K562 (cell line): Measurements from ENCODE around the gene IGLL1. TPM values are rescaled to one million over a fixed set of nuclear protein-coding genes. Genes with fewer than 3 reads are reported as not detected.

ENCODE experiments used
- CREB3 ChIP-seq: fragments of 450-650 bp; conservative IDR thresholded peaks from 2 replicates; pipeline ENCODE4 v1.6.1; 2016; ENCODE audit warnings: missing genetic modification characterization, low read depth, mild to moderate bottlenecking, missing compliant biosample characterization, moderate library complexity
- EP300 ChIP-seq: IDR thresholded peaks from 2 replicates; pipeline ENCODE4 v1.6.1; 2012; ENCODE audit warnings: low read length, improper control_type of control experiment
- GTF2A2 ChIP-seq: IDR thresholded peaks from 2 replicates; pipeline ENCODE4 v1.6.1; 2016; ENCODE audit warnings: mild to moderate bottlenecking, missing genetic modification characterization, missing compliant biosample characterization
- HINFP ChIP-seq: fragments of 450-650 bp; conservative IDR thresholded peaks from 2 replicates; pipeline ENCODE4 v1.6.1; 2016; ENCODE audit warnings: missing genetic modification characterization, low read depth, mild to moderate bottlenecking, control low read depth, missing compliant biosample characterization
- HIVEP1 ChIP-seq: fragments of 250-450 bp; sonication (Bioruptor Pico); IDR thresholded peaks from 2 replicates; pipeline ENCODE4 v1.4.0; 2020; ENCODE audit warnings: mild to moderate bottlenecking
- ID3 ChIP-seq, 2 experiments: fragments of 250-450 bp in 1 of 2; fragments of 450-650 bp in 1 of 2; sonication (Bioruptor Pico) in 1 of 2; IDR thresholded peaks; 2 replicates each; pipeline versions ENCODE4 v1.6.1 to v1.8.0; 2016 to 2021; ENCODE audit warnings: mild to moderate bottlenecking in 2 of 2, moderate library complexity in 2 of 2, missing compliant biosample characterization in 1 of 2, missing genetic modification characterization in 1 of 2
- MEF2D ChIP-seq: conservative IDR thresholded peaks from 2 replicates; pipeline ENCODE4 v1.6.1; 2016; ENCODE audit warnings: low read depth, missing genetic modification characterization, missing compliant biosample characterization
- RAD21 ChIP-seq, 2 experiments: fragments of 250-450 bp in 1 of 2; fragments of 450-650 bp in 1 of 2; sonication (Bioruptor Pico) in 1 of 2; formaldehyde crosslinking in 1 of 2; IDR thresholded peaks in 1 of 2; conservative IDR thresholded peaks in 1 of 2; 2 replicates each; pipeline versions ENCODE4 v1.4.0 to v1.8.0; 2020 to 2022; ENCODE audit warnings: mild to moderate bottlenecking in 2 of 2, moderate library complexity in 1 of 2
- RCOR1 ChIP-seq, 2 experiments: IDR thresholded peaks; 2 replicates each; pipeline ENCODE4 v1.6.1; 2012; ENCODE audit warnings: low read depth in 2 of 2, low read length in 2 of 2, borderline replicate concordance in 1 of 2, improper control_type of control experiment in 1 of 2
- ZBTB34 ChIP-seq: fragments of 250-450 bp; sonication (Bioruptor Pico); IDR thresholded peaks from 2 replicates; pipeline ENCODE4 v1.8.0; 2021; ENCODE audit warnings: mild to moderate bottlenecking, moderate library complexity
- polyA plus RNA-seq, 8 experiments: library from polyadenylated mRNA; depleted of rRNA in 4 of 8; stranded (reverse) in 5 of 8; unstranded in 3 of 8; fragments of >200 nt; fragmentation: Nextera tagmentation in 2 of 8; fragmentation: Illumina TruSeq in 1 of 8; extraction: Ambion mirVana in 2 of 8; extraction: Trizol in 1 of 8; gene quantifications; 2 replicates each; pipeline versions ENCODE4 v1.2.1 to v1.2.3, GENCODE V29; 2011 to 2014; ENCODE audit warnings: inconsistent platforms in 1 of 8, missing spikeins in 1 of 8
- total RNA-seq, 7 experiments: library from RNA; depleted of rRNA in 6 of 7; stranded (reverse); fragments of >200 nt in 6 of 7; fragmentation: Illumina TruSeq in 2 of 7; extraction: Trizol in 2 of 7; gene quantifications; 2 replicates each; pipeline versions ENCODE4 v1.2.1 to v1.2.3, GENCODE V29; 2011 to 2021; ENCODE audit warnings: low replicate concordance in 1 of 7
- TF ChIP-seq, protein P1 (sequence below): sonication (generic); formaldehyde crosslinking; IDR thresholded peaks from 2 replicates; pipeline ENCODE4 v1.8.0; 2022; ENCODE audit warnings: missing genetic modification reagents, mild to moderate bottlenecking, moderate library complexity, borderline replicate concordance
- TF ChIP-seq, protein P2 (sequence below): sonication (generic); IDR thresholded peaks from 2 replicates; pipeline ENCODE4 v1.6.1; 2016

The IGLL1 gene
- total and polyA plus RNA-seq, 9 of the 15 experiments (the other 6 are each of a cell fraction or from before 2014, with no cell fraction given): 0.10 to 0.32 (median 0.20) TPM; not detected in 6

DNA sequence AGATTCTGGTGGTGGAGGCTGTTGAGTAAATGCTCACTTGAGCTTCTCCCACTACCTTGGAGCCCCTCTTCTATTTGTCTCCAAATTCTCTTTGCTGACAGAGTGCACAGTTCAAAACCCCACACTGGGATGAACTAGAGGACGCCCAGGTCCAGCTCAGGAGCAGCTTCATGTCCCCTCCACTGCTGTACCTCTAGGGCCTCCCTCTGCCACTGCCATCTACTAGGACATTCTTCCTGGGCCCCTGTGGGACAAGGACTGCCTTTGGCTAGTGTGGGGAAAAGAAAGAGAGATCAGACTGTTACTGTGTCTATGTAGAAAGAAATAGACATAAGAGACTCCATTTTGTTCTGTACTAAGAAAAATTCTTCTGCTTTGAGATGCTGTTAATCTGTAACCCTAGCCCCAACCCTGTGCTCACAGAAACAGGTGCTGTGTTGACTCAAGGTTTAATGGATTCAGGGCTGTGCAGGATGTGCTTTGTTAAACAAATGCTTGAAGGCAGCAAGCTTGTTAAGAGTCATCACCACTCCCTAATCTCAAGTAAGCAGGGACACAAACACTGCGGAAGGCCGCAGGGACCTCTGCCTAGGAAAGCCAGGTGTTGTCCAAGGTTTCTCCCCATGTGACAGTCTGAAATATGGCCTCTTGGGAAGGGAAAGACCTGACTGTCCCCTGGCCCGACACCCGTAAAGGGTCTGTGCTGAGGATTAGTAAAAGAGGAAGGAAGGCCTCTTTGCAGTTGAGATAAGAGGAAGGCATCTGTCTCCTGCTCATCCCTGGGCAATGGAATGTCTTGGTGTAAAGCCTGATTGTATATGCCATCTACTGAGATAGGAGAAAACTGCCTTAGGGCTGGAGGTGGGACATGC, 44.1 kb downstream of the IGLL1 start (continued):
- TF ChIP-seq CREB3 (tag) (0 out of 2 replicates have a peak, but pooled peaks have one; percentile 54), RCOR1 (IDR thresholded peaks at IDR 0.05; ENCODE audit: borderline replicate concordance in 1 of 2, low read depth in 2 of 2, low read length in 2 of 2) (peak in 1 of 2 experiments; percentile 21; a peak in 1 of 4 replicates), GTF2A2 (tag) (peak; percentile 86), MEF2D (tag) (peak; percentile 80; the same call in 1 of the 2 replicates), HIVEP1 (CRISPR knock-in tag) (peak; percentile 54; the same call in 1 of the 2 replicates), ZBTB34 (peak; percentile 68; the same call in 1 of the 2 replicates), RAD21 (CRISPR knock-in tag; conservative IDR thresholded peaks at IDR 0.05 in 1 of 2, IDR thresholded peaks at IDR 0.05 in 1 of 2) (peak in 1 of 2 experiments; percentile 26; a peak in 2 of 4 replicates), ID3 (CRISPR knock-in tag; IDR thresholded peaks at IDR 0.05) (0 out of 2 replicates have a peak, but pooled peaks have one; percentile 52), ID3 (tag; IDR thresholded peaks at IDR 0.05) (peak; percentile 97), EP300 (peak; percentile 41; the same call in 1 of the 2 replicates), HINFP (peak; percentile 67)
- TF ChIP-seq, protein P1, sequence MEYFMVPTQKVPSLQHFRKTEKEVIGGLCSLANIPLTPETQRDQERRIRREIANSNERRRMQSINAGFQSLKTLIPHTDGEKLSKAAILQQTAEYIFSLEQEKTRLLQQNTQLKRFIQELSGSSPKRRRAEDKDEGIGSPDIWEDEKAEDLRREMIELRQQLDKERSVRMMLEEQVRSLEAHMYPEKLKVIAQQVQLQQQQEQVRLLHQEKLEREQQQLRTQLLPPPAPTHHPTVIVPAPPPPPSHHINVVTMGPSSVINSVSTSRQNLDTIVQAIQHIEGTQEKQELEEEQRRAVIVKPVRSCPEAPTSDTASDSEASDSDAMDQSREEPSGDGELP: peak; percentile 22; the same call in 1 of the 2 replicates
- TF ChIP-seq, protein P2, sequence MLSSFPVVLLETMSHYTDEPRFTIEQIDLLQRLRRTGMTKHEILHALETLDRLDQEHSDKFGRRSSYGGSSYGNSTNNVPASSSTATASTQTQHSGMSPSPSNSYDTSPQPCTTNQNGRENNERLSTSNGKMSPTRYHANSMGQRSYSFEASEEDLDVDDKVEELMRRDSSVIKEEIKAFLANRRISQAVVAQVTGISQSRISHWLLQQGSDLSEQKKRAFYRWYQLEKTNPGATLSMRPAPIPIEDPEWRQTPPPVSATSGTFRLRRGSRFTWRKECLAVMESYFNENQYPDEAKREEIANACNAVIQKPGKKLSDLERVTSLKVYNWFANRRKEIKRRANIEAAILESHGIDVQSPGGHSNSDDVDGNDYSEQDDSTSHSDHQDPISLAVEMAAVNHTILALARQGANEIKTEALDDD: peak; percentile 50; the same call in 1 of the 2 replicates
